Fibroblast of skin of back (primary cell): ENCODE data around the gene CMPK1.

Experiments used
- DNase-seq: peaks from one replicate; pipeline ENCODE4 v3.0.0-alpha.2; 2013

The CMPK1 gene

GRCh38 chr1:47396671-47397196 lies 63.1 kb downstream of the CMPK1 start:
- DNase-seq, result no peak

GRCh38 chr1:47399138-47399845 lies 65.7 kb downstream of the CMPK1 start:
- DNase-seq, result no peak

GRCh38 chr1:47399846-47400155 lies 66.2 kb downstream of the CMPK1 start:
- no peak for DNase-seq

GRCh38 chr1:47401761-47402160 lies 68.2 kb downstream of the CMPK1 start:
- DNase-seq, result no peak

GRCh38 chr1:47402591-47402990 lies 69.0 kb downstream of the CMPK1 start:
- DNase-seq, result no peak

GRCh38 chr1:47403321-47403910 lies 69.8 kb downstream of the CMPK1 start:
- DNase-seq, result no peak

- DNase-seq, result no peak
Measured at GRCh38 chr1:47405697-47406096, 72.1 kb downstream of the CMPK1 start.

- no peak for DNase-seq
Measured at GRCh38 chr1:47406966-47407365, 73.4 kb downstream of the CMPK1 start.

GRCh38 chr1:47407481-47407880 lies 73.9 kb downstream of the CMPK1 start:
- no peak for DNase-seq

GRCh38 chr1:47409311-47410067 lies 75.9 kb downstream of the CMPK1 start:
- peak; percentile 88 for DNase-seq

- no peak for DNase-seq
Measured at GRCh38 chr1:47410068-47410455, 76.5 kb downstream of the CMPK1 start.

GRCh38 chr1:47411436-47411835 lies 77.8 kb downstream of the CMPK1 start:
- peak; percentile 64 for DNase-seq

- DNase-seq, result no peak
Measured at GRCh38 chr1:47412437-47412836, 78.8 kb downstream of the CMPK1 start.

GRCh38 chr1:47415728-47416318 lies 82.2 kb downstream of the CMPK1 start, which contains the start of gene FOXE3:
Gene FOXE3 (plus strand): TSS chr1:47416285. CDS start chr1:47416316, 31 bp downstream.
- no peak for DNase-seq

- DNase-seq, result peak; percentile 18
Measured at GRCh38 chr1:47416319-47417169, 83.0 kb downstream of the CMPK1 start.

GRCh38 chr1:47417170-47418044 lies 83.8 kb downstream of the CMPK1 start:
- no peak for DNase-seq

- DNase-seq, result no peak
Measured at GRCh38 chr1:47418122-47418521, 84.5 kb downstream of the CMPK1 start.

- no peak for DNase-seq
Measured at GRCh38 chr1:47418681-47419325, 85.2 kb downstream of the CMPK1 start.

GRCh38 chr1:47420547-47420946 lies 87.0 kb downstream of the CMPK1 start:
- DNase-seq, result no peak

- DNase-seq, result no peak
Measured at GRCh38 chr1:47423872-47424271, 90.3 kb downstream of the CMPK1 start.
